HG02840 (cell line): Measurements from ENCODE around the gene CLCN1.

Experiments
- ATAC-seq: cut with Tn5 transposase; IDR thresholded peaks from one replicate; pipeline ENCODE4 v1.9.1; 2021; ENCODE audit warnings: mild to moderate bottlenecking, moderate library complexity, moderate number of reproducible peaks; ENCODE audit not compliant: unreplicated experiment, low FRiP score

Gene CLCN1

GRCh38 chr7:143290293-143290692 is 25.6 kb upstream of the CLCN1 start:
- no peak for ATAC-seq

GRCh38 chr7:143292876-143293275 is 23.0 kb upstream of the CLCN1 start:
- ATAC-seq = no peak

DNA sequence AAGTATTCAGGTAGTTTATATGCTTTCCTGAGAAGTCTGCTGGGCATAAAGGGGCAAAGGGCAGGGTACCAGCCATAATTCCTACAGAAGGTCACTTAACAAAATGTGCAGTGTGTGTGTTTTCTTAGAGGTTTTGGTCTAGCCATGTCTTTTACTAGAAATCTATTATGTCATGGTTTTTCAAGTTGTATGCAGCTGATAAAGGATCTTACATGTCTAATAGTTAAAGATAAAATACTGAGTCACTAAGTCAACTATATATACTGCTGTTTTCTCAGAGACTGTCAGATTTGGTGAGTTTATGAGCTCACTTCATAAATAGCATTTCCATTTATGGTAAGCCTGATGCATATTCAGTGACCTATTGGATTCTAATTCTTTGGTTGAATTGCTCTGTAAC is 20.0 kb upstream of the CLCN1 start:
- no peak for ATAC-seq

DNA sequence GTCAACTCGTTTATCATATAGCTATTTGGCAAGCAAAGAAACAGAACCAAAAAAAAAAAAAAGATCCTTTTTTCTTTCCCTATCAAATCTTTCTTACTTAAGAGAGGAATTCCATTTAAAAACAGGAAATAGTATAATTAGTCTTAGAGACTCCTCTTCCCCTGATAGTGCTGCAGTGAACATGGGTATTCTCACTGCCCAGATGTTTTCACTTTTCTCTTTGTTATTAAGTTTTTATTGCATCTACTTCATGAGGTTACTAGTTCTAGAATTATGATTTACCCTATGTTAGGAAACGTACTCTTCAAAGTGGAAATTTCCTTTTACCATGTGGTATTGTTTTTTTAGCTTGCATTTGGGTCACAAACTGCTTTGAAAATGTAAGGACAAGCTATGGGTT is 19.2 kb upstream of the CLCN1 start:
- ATAC-seq = no peak

- no peak for ATAC-seq
Measured at GRCh38 chr7:143299346-143299745, 16.6 kb upstream of the CLCN1 start.

GRCh38 chr7:143299840-143300239 is 16.1 kb upstream of the CLCN1 start:
- ATAC-seq = no peak

DNA sequence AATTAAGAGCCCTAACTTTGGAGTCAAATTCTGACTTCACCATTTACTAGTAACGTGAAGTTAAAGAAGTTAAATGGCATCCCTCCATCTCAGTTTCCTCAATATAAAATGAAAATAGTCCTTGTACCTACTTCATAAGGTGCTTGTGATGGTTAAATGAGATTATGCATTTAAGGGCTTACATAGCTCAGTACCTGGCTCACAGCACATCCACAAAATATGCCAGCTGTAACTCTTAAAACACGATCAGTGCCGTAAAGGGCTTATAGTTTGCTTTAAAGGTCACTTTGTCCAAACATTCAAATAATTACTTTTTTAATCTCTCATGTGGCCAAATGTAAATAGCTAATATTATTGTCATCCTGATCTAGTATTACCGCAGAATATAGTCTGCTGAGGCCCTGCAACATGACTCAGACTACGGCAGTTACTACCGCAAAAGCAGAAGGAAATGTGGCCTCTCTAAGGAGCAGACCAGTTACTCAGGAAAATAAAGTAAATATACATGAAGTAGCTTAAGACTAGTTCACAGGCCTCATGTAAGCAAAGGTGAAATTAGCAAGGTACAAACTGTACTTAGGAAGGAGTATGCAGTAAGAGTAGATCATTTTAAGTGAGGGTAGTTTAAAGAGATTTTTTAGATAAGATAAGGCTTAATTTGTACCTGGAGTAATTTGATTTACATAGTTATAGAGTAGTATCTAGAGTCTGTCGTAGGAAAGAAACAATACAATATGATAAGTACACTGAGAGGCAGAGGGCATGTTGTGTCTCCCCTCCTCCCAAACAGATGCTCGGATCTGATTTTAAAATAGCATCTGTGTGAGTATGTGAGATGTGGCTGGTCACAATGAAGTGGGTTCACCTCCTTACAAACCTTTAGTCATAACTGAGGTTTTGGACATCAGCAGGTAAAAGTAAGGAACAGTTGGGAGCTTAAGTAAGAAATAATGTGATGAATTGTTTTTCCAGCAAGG is 14.7 kb upstream of the CLCN1 start:
- ATAC-seq = no peak

DNA sequence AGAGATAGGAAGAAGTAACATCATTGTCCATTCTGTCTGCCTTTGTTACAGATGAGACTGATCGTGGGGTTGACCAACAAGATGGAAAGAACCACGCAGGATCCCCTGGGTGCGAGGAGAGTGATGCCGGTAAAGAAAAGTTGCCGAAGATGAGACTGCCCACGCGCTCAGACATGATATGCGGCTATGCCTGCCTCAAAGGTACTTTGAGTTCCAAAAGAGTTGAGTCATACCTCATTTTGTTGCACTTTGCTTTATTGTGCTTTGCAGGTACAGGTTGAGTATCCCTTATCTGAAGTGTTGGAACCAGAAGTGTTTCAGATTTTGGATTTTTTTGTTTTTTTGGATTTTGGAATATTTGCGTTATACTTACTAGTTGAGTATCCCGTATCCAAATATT is 12.2 kb upstream of the CLCN1 start:
- no peak for ATAC-seq

GRCh38 chr7:143304938-143305337 is 11.0 kb upstream of the CLCN1 start:
- no peak for ATAC-seq

GRCh38 chr7:143305423-143306070 is 10.4 kb upstream of the CLCN1 start:
- ATAC-seq = no peak

DNA sequence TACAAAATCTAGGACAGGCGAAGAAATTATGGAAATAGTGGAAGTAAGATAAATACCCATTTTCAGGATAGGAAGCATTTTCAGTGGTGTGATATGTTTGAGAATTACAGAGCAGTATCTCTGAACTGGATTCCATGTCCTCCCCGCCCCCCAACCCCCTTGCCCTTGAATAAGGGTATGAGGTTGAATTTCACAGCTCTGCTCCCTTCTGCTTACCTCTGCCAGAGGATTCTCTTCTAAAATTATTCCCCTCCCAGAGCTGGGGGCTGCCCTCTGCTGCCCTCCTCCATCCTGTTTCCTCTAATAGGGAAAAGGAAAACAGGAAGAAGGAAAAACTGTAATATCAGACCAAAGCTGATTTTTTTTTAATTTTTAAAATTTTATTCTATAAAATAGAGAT is 7.3 kb upstream of the CLCN1 start:
- ATAC-seq = no peak

- no peak for ATAC-seq
Measured at GRCh38 chr7:143314127-143314526, 1.8 kb upstream of the CLCN1 start.

DNA sequence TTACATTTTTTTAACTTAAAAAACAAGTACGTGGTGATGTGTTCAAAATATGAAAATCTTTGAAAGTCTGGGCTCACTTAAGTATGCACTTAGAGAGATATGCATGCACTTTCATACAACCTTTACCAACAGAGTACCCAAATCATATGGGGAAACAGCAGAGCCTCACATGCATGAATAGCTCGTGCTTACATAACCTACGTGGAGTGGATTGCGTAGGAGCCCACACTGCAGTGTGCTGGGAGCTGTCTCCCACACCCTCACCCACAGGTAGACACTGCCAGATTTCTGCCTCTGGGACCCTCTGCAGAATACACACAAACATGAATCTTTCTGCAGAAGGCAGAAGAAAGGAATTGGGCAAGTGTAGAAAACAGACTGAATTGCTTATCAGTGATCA is 581 bp downstream of the CLCN1 start:
- ATAC-seq = no peak

- no peak for ATAC-seq
Measured at GRCh38 chr7:143318661-143319060, 2.8 kb downstream of the CLCN1 start.

- no peak for ATAC-seq
Measured at GRCh38 chr7:143320620-143321019, 4.7 kb downstream of the CLCN1 start.

GRCh38 chr7:143321242-143321641 is 5.3 kb downstream of the CLCN1 start:
- ATAC-seq = no peak

- ATAC-seq = no peak
Measured at GRCh38 chr7:143321734-143322133, 5.8 kb downstream of the CLCN1 start.

- ATAC-seq = no peak
Measured at GRCh38 chr7:143322760-143323633, 7.1 kb downstream of the CLCN1 start.

- no peak for ATAC-seq
Measured at GRCh38 chr7:143323653-143324052, 7.7 kb downstream of the CLCN1 start.

- peak; percentile 78 for ATAC-seq
Measured at GRCh38 chr7:143325240-143325639, 9.3 kb downstream of the CLCN1 start.

GRCh38 chr7:143327903-143328302 is 12.0 kb downstream of the CLCN1 start:
- ATAC-seq = no peak
